NB4 (cell line): Measurements from ENCODE around the gene RNASEL.

Experiments used
- POLR2A ChIP-seq: IDR thresholded peaks from 2 replicates; pipeline ENCODE4 v1.6.1; 2011; ENCODE audit warnings: mild to moderate bottlenecking; ENCODE audit not compliant: insufficient read length; ENCODE audit errors: extremely low read depth
- TF ChIP-seq, protein P1 (sequence below): IDR thresholded peaks from one replicate; pipeline ENCODE4 v1.5.1; 2012; ENCODE audit warnings: low read depth, low read length

DNA sequence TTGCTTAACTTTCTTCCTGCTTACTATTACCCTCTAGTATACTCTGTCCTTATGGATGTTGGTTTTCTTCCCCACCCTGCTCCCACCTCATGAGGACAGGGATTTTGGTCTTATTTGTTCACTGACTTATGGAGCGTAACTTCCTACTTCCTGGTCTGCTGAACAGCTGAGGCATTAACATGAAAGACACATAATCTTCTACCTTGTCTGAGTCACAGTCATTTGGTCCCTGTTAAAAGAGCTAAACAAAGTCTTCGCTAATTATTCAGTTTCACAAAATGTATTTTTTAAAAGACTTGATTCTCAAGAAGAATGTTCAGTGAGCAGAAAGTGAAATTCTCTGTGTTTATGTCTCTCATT lies 18.5 kb downstream of the RNASEL start:
- no peak for TF ChIP-seq POLR2A
- TF ChIP-seq, protein P1, sequence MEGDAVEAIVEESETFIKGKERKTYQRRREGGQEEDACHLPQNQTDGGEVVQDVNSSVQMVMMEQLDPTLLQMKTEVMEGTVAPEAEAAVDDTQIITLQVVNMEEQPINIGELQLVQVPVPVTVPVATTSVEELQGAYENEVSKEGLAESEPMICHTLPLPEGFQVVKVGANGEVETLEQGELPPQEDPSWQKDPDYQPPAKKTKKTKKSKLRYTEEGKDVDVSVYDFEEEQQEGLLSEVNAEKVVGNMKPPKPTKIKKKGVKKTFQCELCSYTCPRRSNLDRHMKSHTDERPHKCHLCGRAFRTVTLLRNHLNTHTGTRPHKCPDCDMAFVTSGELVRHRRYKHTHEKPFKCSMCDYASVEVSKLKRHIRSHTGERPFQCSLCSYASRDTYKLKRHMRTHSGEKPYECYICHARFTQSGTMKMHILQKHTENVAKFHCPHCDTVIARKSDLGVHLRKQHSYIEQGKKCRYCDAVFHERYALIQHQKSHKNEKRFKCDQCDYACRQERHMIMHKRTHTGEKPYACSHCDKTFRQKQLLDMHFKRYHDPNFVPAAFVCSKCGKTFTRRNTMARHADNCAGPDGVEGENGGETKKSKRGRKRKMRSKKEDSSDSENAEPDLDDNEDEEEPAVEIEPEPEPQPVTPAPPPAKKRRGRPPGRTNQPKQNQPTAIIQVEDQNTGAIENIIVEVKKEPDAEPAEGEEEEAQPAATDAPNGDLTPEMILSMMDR: no peak
